ENCODE results near the gene GNRH2.

GNRH2 gene

DNA sequence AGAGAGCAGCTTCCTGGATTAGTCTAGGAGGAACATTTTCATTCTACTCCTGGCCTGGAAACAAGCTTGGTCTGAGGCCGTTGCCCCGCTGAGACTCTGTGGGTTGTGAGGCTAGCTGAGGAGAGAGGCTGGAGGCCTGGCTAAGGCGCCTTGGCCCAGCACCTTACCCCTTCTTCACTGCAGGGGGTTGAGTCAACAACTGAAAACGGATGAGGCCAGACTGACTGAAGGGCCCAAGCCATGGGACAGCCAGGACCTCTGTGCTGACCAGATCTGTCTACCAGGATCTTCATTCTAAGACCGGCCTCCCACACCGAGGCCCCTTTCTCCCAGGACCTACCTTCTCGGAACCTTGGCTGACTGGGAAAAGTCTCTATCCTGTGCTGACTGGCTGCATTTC lies 44.6 kb downstream of the GNRH2 start:
- H3K27ac ChIP-seq, result no peak overlapping the region
- TF ChIP-seq, protein P1, sequence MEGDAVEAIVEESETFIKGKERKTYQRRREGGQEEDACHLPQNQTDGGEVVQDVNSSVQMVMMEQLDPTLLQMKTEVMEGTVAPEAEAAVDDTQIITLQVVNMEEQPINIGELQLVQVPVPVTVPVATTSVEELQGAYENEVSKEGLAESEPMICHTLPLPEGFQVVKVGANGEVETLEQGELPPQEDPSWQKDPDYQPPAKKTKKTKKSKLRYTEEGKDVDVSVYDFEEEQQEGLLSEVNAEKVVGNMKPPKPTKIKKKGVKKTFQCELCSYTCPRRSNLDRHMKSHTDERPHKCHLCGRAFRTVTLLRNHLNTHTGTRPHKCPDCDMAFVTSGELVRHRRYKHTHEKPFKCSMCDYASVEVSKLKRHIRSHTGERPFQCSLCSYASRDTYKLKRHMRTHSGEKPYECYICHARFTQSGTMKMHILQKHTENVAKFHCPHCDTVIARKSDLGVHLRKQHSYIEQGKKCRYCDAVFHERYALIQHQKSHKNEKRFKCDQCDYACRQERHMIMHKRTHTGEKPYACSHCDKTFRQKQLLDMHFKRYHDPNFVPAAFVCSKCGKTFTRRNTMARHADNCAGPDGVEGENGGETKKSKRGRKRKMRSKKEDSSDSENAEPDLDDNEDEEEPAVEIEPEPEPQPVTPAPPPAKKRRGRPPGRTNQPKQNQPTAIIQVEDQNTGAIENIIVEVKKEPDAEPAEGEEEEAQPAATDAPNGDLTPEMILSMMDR (conservative IDR thresholded peaks at IDR 0.05), result no peak
- TF ChIP-seq ZFX (IDR thresholded peaks at IDR 0.05), result no peak

DNA sequence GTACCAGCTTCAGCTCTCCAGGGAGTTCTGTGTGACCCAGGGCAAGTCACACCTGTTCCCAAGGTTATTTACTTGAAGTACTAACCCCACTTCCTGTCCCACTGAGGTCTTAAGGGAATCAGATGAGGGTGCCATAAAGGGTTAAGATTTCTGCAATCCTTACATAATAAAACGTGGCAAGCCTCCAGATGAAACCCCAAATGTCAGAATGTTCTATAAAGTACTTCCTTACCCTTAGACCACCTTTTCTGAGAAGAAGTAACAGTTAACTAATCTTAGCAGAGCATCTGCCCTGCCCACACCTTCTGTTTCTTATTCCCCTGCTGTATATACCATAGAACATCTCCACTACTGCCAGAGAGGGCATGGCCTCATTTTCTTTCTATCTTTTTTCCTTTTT lies 47.1 kb downstream of the GNRH2 start:
- TF ChIP-seq ZFX (IDR thresholded peaks at IDR 0.05), result no peak
- TF ChIP-seq, protein P1 (conservative IDR thresholded peaks at IDR 0.05), result no peak
- no peak overlapping the region for H3K27ac ChIP-seq

DNA sequence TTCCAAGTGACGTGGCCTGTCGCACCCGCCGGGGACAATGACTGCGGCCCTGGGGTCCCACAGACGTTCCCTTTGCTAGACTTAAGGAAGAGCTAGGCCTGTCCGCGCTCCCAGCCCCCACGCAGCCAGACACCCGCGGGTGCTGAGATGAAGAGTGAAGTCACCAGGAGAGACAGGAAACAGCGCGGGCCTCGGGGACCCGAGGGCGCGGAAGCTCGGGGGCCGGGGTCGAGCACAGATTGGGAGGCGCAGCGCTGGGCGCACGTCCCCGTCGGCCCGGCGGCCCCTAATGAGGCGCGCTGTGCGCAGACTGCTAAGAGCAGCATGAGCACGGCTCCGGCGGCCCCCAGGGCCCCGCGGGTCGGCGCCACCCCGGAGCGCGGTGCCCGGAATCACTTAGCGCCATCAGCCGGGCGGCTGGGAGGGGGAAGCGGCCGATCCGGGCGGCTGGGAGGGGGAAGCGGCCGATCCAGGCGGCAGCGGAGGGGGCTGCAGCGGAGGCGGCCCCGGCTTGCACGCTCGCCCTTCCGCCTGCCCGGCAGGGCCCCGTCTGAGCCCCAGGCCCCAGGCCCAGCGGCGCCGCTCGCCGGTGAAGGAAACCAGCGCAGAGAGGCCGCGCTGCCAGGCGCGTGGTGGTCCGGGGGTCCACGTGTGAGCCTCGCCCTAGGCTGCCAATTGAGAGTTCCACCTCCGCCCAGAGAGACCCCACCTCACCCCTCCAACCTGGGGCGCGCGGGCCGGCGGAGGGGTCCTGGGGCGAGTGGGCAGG lies 49.4 kb downstream of the GNRH2 start:
- no peak overlapping the region for H3K27ac ChIP-seq

DNA sequence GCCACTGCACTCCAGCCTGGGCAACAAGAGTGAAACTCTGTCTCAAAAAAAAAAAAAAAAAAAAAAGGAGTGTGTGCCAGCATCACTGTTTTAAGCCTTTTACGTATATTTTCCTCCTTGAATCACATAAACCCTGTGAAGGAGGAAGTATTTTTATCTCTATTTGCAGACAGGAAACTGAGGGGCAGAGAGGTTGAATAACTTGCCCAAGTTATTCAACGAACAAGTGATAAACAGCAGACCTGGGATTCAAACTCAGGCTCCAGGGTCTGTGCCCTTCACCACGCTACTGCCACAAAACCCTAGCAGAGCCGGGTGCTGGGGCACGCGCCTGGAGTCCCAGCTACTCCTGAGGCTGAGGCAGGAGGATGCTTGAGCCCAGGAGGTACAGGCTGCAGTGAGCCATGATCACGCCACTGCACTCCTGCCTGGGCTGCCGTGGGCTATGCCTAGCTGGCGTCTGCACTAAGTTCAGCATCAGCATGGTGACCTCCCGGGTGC lies 50.5 kb downstream of the GNRH2 start:
- no peak for TF ChIP-seq ZFX (IDR thresholded peaks at IDR 0.05)
- TF ChIP-seq, protein P1 (conservative IDR thresholded peaks at IDR 0.05), result no peak
- H3K27ac ChIP-seq, result no peak overlapping the region

More for the DNA sequence above, 49.4 kb downstream of the GNRH2 start:
- TF ChIP-seq ZFX (IDR thresholded peaks at IDR 0.05), result no peak
- TF ChIP-seq, protein P1 (conservative IDR thresholded peaks at IDR 0.05), result no peak

DNA sequence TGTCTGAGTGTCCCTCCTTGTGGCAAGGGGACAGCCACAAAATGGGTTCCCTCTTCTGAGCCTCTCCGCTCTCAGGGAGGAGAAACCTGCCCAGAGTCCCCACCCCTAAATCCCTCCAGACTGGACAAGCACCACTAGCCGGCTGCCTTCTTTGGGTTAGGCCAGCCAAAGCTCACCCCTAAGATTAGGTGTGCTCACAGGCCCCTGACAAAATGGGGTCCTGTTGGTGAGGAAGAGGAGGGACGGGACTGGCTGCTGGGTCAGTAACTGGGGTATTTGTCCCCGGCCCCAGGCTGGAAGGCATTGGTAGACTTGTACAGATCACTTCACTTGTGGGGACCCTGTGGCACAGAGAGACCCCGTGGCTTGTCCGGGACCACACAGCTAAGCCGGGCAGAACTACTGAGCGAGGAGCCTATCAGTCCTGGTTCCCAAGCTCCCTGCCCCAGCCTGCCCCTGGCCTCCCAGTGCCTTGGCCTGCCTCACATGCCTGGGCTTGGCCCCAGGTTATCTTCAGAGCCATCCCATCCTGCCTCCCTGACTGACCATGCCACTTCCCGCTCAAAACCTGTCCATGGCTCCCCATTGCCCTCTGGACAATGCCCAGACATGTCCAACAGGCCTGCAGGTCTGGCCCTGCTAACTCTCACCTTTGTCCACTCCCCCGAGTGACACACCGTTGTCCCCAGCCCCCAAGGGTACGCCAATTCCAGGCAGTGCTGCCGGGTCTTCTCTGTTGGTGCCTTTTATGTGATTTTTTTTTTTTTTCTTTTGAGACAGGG lies 51.6 kb downstream of the GNRH2 start:
- H3K27ac ChIP-seq, result no peak overlapping the region
- no peak for TF ChIP-seq ZFX (IDR thresholded peaks at IDR 0.05)
- TF ChIP-seq, protein P1 (conservative IDR thresholded peaks at IDR 0.05), result no peak

Data from C4-2B (cell line).